Osteoblast (primary cell): ENCODE data around the gene SUPT20HL2. TPM values are rescaled to one million over a fixed set of nuclear protein-coding genes. Genes with fewer than 3 reads are reported as not detected.

Experiments used
- DNase-seq: peaks from one replicate; pipeline ENCODE4 v3.0.0; 2011; ENCODE audit warnings: low spot score, mixed read lengths; ENCODE audit not compliant: insufficient read length; ENCODE audit errors: missing footprints
- H2AFZ ChIP-seq: 2 replicates; pipeline ENCODE4 v1.6.0; 2011; ENCODE audit warnings: mild to moderate bottlenecking, low read length
- H3K27ac ChIP-seq: 2 replicates; pipeline ENCODE4 v1.5.1; 2011; ENCODE audit warnings: mild to moderate bottlenecking, low read depth, low read length, moderate library complexity
- H3K27me3 ChIP-seq: 2 replicates; pipeline ENCODE4 v1.6.0; 2012; ENCODE audit warnings: mild to moderate bottlenecking, control low read depth, inconsistent platforms, low read length, moderate library complexity; ENCODE audit not compliant: insufficient read depth
- H3K36me3 ChIP-seq: 2 replicates; pipeline ENCODE4 v1.5.1; 2011; ENCODE audit warnings: mild to moderate bottlenecking, low read length, control low read depth, moderate library complexity; ENCODE audit not compliant: insufficient read depth
- H3K4me1 ChIP-seq: 2 replicates; pipeline ENCODE4 v1.5.1; 2011; ENCODE audit warnings: mild to moderate bottlenecking, low read length, control low read depth, moderate library complexity; ENCODE audit not compliant: insufficient read depth
- H3K4me2 ChIP-seq: 2 replicates; pipeline ENCODE4 v1.6.0; 2011; ENCODE audit warnings: mild to moderate bottlenecking, low read length; ENCODE audit not compliant: insufficient read depth
- H3K4me3 ChIP-seq: fragments of 200-600 bp; sonication (generic); 3 replicates; pipeline ENCODE4 v1.5.1; 2012; ENCODE audit warnings: mild to moderate bottlenecking, low read length, inconsistent platforms; ENCODE audit not compliant: insufficient read depth
- H3K79me2 ChIP-seq: 2 replicates; pipeline ENCODE4 v1.6.0; 2012; ENCODE audit warnings: mild to moderate bottlenecking, low read length, control low read depth, inconsistent platforms; ENCODE audit not compliant: insufficient read depth
- H3K9me3 ChIP-seq: 2 replicates; pipeline ENCODE4 v1.5.1; 2011; ENCODE audit warnings: low read depth, low read length, control low read depth
- H4K20me1 ChIP-seq: 2 replicates; pipeline ENCODE4 v1.6.0; 2012; ENCODE audit warnings: mild to moderate bottlenecking, low read length, control low read depth; ENCODE audit not compliant: insufficient read depth
- CTCF ChIP-seq: IDR thresholded peaks from 2 replicates; pipeline ENCODE4 v1.5.1; 2011; ENCODE audit warnings: mild to moderate bottlenecking, low read depth, low read length, moderate library complexity; ENCODE audit errors: extremely low read depth
- total RNA-seq: library from RNA; depleted of rRNA; stranded (reverse); fragments of >200 nt; gene quantifications from 2 replicates; pipeline ENCODE4 v1.2.3, GENCODE V29; 2012

SUPT20HL2 gene
- total RNA-seq, 1 donor: not detected

DNA sequence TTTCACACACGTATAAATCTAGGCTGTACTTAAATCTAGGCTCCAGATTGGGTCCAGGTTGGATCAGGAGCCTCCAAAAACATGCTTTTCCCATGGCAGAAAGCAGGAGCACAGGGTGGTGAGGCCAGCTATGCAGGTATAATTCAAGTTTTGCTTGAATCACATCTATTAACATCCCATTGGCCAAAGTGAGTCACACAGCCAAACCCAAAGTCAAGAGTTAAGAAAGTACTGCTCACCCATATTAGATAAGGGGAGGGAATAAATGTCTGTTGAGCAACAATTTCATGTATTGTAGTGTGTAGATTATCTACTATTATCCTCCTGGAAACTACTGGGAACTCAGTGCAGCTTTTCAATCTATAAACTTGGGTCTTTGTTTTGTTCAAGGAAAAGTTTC, 12.8 kb downstream of the SUPT20HL2 start:
- no peaks in the 10 kb centered on the region for H3K79me2 ChIP-seq

DNA sequence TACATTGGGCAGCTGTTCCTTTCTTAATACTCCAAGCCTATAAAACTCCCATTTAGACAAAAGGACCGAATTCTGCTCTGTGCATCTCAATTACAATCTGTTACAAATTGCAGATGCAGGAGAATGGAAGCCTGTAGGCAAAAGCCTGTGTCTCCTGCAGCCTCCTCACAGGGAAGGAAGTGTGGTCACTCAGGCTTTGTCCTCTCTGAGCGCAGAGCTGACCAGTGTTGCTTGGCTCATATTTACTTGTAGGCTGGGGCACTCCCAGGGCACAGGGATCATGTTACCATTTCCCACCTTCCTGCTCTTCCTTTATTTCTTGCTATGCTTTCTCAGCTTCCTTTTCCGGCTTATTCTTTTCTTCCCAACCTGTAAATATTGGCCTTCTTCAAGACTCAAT, 15.7 kb downstream of the SUPT20HL2 start:
- no peak overlapping the region for H3K4me2 ChIP-seq
- no peaks in the 10 kb centered on the region for H3K27me3 ChIP-seq
- H2AFZ ChIP-seq: no peak overlapping the region
- no peaks in the 10 kb centered on the region for H3K4me1 ChIP-seq
- H4K20me1 ChIP-seq: no peaks in the 10 kb centered on the region
- TF ChIP-seq CTCF: no peak
- no peak overlapping the region for H3K27ac ChIP-seq
- no peaks in the 10 kb centered on the region for H3K36me3 ChIP-seq
- no peak for DNase-seq
- no peak overlapping the region for H3K4me3 ChIP-seq
- no peaks in the 10 kb centered on the region for H3K79me2 ChIP-seq
- H3K9me3 ChIP-seq: no peaks in the 10 kb centered on the region

More for the DNA sequence above, 12.8 kb downstream of the SUPT20HL2 start:
- Histone ChIP-seq H3K4me2 (no peak overlapping the region), H3K4me1 (no peaks in the 10 kb centered on the region), H4K20me1 (no peaks in the 10 kb centered on the region), H3K9me3 (no peaks in the 10 kb centered on the region), H3K27me3 (no peaks in the 10 kb centered on the region), H2AFZ (no peak overlapping the region), H3K27ac (no peak overlapping the region), H3K36me3 (no peaks in the 10 kb centered on the region), H3K4me3 (no peak overlapping the region)
- no peak for DNase-seq
- no peak for TF ChIP-seq CTCF

DNA sequence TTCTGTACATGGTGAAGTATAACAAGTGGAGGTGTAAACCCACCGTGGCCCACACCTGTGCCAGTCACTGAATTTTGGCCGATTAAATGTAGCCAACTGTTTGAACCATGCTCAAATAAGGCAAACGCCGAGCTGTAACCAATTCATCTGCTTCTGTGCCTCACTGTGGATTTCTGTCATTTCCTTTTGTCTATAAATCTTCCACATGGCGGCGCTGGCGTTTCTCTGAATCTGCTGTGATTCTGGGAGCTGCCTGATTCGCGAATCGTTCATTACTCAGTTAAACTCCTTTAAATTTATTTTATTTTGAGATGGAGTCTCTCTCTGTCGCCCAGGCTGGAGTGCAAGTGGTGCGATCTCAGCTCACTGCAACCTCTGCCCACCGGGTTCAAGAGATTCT, 19.2 kb downstream of the SUPT20HL2 start:
- Histone ChIP-seq H3K4me3 (no peak overlapping the region), H2AFZ (no peak overlapping the region), H3K79me2 (no peaks in the 10 kb centered on the region), H3K27me3 (peaks cover 4% of the 10 kb centered on the region), H3K9me3 (no peaks in the 10 kb centered on the region), H3K36me3 (no peaks in the 10 kb centered on the region), H3K27ac (no peak overlapping the region), H3K4me2 (no peak overlapping the region), H4K20me1 (no peaks in the 10 kb centered on the region), H3K4me1 (no peaks in the 10 kb centered on the region)
- peak; percentile 48 for TF ChIP-seq CTCF
- no peak for DNase-seq

GRCh38 chrX:24293412-24293811, 20.5 kb downstream of the SUPT20HL2 start:
- H3K4me3 ChIP-seq: no peak overlapping the region
- no peak overlapping the region for H2AFZ ChIP-seq
- H3K27me3 ChIP-seq: peaks cover 4% of the 10 kb centered on the region
- H3K9me3 ChIP-seq: no peaks in the 10 kb centered on the region
- no peak for DNase-seq
- TF ChIP-seq CTCF: no peak
- H4K20me1 ChIP-seq: no peaks in the 10 kb centered on the region
- no peak overlapping the region for H3K4me2 ChIP-seq
- H3K4me1 ChIP-seq: no peaks in the 10 kb centered on the region
- H3K79me2 ChIP-seq: no peaks in the 10 kb centered on the region
- H3K27ac ChIP-seq: no peak overlapping the region
- no peaks in the 10 kb centered on the region for H3K36me3 ChIP-seq
